Measurements from ENCODE around the gene SDK1. TPM values are rescaled to one million over a fixed set of nuclear protein-coding genes. Genes with fewer than 3 reads are reported as not detected.

Gene SDK1
- total RNA-seq, 1 donor from 2014 or later, result 4.3 TPM

DNA sequence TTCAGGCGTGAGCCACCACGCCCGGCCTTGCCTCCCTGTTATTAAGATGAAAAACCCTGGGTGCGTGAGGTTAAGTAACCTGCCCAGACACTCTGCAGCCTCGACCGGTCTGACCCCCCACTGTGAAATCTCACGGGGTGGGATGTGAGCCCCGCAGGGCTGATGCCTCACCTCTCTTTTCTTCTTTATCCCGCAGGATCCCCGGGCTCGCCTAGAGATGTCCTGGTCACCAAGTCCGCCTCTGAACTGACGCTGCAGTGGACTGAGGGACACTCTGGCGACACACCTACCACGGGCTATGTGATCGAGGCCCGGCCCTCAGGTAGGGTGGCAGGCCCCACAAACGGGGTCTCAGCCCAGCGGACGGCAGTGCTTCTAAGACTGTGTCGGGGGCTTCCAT, 920.0 kb downstream of the SDK1 start:
- Mint-ChIP-seq H3K9me3 (ENCODE audit: unreplicated experiment) (no peaks in the 10 kb centered on the region), H3K27ac (ENCODE audit: unreplicated experiment) (no peak overlapping the region), H3K27me3 (ENCODE audit: unreplicated experiment) (peaks cover 3% of the 10 kb centered on the region), H3K4me1 (ENCODE audit: unreplicated experiment) (no peaks in the 10 kb centered on the region), H3K4me3 (ENCODE audit: unreplicated experiment) (no peak overlapping the region), H3K36me3 (ENCODE audit: low read depth, unreplicated experiment) (peaks cover 3% of the 10 kb centered on the region)
- TF ChIP-seq CTCF (IDR thresholded peaks at IDR 0.05; ENCODE audit: unreplicated experiment), result no peak
- DNase-seq (ENCODE audit: low spot score), result no peak

DNA sequence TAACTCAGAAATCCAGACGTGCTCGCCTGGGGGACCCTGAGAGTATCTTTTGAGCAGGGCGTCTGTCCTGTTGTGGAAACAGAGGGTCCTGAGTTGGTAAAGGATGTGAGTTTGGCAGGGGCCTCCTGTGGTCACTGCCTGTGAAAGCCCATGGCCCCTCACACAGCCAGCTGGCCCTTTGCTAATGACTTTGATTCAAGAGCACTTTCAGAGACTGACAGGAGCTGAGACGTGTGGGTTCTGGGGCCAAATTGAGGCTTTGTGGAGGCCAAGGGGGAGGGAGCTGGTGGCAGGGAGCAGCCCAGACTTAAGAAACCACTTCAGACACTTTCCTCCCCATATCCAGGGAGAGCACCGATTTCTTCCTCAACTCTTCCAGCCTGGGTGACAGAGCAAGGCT, 921.6 kb downstream of the SDK1 start:
- no peak for TF ChIP-seq CTCF (IDR thresholded peaks at IDR 0.05; ENCODE audit: unreplicated experiment)

DNA sequence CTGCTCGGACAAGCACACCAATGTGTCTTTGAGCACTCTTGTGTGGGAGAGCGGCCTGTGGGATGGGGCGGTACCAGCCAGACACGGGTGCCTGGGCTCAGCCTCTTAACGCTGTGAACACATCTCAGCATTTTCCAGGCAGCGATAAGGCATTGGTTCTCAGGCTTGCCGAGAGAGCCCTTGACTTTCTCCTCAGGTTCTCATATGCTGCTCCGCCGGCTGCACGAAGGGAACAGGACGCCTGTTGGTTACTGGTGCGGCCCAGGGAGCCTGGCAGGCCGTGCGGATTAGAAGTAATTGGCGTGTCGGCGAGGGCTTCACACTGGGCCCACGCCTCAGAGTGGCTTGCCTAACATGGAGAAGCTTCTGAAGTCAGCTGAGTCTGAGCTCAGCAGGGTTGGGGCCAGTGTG, 924.3 kb downstream of the SDK1 start:
- TF ChIP-seq CTCF (IDR thresholded peaks at IDR 0.05; ENCODE audit: unreplicated experiment), result no peak
- no peak overlapping the region for H3K27ac Mint-ChIP-seq (ENCODE audit: unreplicated experiment)

More for the DNA sequence above, 921.6 kb downstream of the SDK1 start:
- H3K36me3 Mint-ChIP-seq (ENCODE audit: low read depth, unreplicated experiment), result peaks cover 3% of the 10 kb centered on the region
- no peak overlapping the region for H3K4me3 Mint-ChIP-seq (ENCODE audit: unreplicated experiment)
- no peaks in the 10 kb centered on the region for H3K4me1 Mint-ChIP-seq (ENCODE audit: unreplicated experiment)
- H3K27me3 Mint-ChIP-seq (ENCODE audit: unreplicated experiment), result peaks cover 3% of the 10 kb centered on the region
- no peak overlapping the region for H3K27ac Mint-ChIP-seq (ENCODE audit: unreplicated experiment)
- no peaks in the 10 kb centered on the region for H3K9me3 Mint-ChIP-seq (ENCODE audit: unreplicated experiment)
- no peak for DNase-seq (ENCODE audit: low spot score)

GRCh38 chr7:4225881-4226523, 925.0 kb downstream of the SDK1 start:
- Mint-ChIP-seq H3K4me1 (ENCODE audit: unreplicated experiment) (no peaks in the 10 kb centered on the region), H3K9me3 (ENCODE audit: unreplicated experiment) (peaks cover 4% of the 10 kb centered on the region), H3K36me3 (ENCODE audit: low read depth, unreplicated experiment) (no peaks in the 10 kb centered on the region), H3K27ac (ENCODE audit: unreplicated experiment) (no peak overlapping the region), H3K27me3 (ENCODE audit: unreplicated experiment) (no peaks in the 10 kb centered on the region), H3K4me3 (ENCODE audit: unreplicated experiment) (no peak overlapping the region)
- DNase-seq (ENCODE audit: low spot score), result no peak
- no peak for TF ChIP-seq CTCF (IDR thresholded peaks at IDR 0.05; ENCODE audit: unreplicated experiment)

More for the DNA sequence above, 924.3 kb downstream of the SDK1 start:
- H3K27me3 Mint-ChIP-seq (ENCODE audit: unreplicated experiment), result no peaks in the 10 kb centered on the region
- no peaks in the 10 kb centered on the region for H3K4me1 Mint-ChIP-seq (ENCODE audit: unreplicated experiment)
- no peak overlapping the region for H3K4me3 Mint-ChIP-seq (ENCODE audit: unreplicated experiment)
- peaks cover 2% of the 10 kb centered on the region for H3K9me3 Mint-ChIP-seq (ENCODE audit: unreplicated experiment)
- no peak for DNase-seq (ENCODE audit: low spot score)
- no peaks in the 10 kb centered on the region for H3K36me3 Mint-ChIP-seq (ENCODE audit: low read depth, unreplicated experiment)

DNA sequence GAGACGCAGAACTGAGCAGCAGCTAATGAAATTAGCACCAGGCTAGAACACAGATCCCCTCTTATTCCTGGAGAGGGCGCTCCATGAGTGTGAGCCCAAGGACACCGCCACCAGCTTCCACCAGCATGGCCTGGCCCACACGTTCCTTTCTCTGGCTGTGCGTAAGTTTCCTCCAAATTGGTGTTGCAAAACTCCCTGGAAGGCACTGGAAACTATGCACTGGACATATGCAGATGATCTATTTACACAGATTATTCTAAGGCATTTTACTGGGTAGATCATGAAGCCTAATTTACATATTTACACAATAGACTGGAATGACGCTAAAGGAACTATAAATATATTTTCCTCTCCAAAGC, 925.5 kb downstream of the SDK1 start:
- no peaks in the 10 kb centered on the region for H3K27me3 Mint-ChIP-seq (ENCODE audit: unreplicated experiment)
- DNase-seq (ENCODE audit: low spot score), result no peak
- no peak overlapping the region for H3K27ac Mint-ChIP-seq (ENCODE audit: unreplicated experiment)
- H3K4me1 Mint-ChIP-seq (ENCODE audit: unreplicated experiment), result no peaks in the 10 kb centered on the region
- H3K9me3 Mint-ChIP-seq (ENCODE audit: unreplicated experiment), result peaks cover 4% of the 10 kb centered on the region
- H3K4me3 Mint-ChIP-seq (ENCODE audit: unreplicated experiment), result no peak overlapping the region
- H3K36me3 Mint-ChIP-seq (ENCODE audit: low read depth, unreplicated experiment), result no peaks in the 10 kb centered on the region
- no peak for TF ChIP-seq CTCF (IDR thresholded peaks at IDR 0.05; ENCODE audit: unreplicated experiment)

Data from endothelial cell (in vitro differentiated cells).